AG08396 (cell line): ENCODE results near the gene PLN.

Source experiments
- DNase-seq: peaks from one replicate; pipeline ENCODE4 v3.0.0; 2012; ENCODE audit warnings: low spot score, mixed read lengths

PLN gene

GRCh38 chr6:118537574-118537973, 10.5 kb upstream of the PLN start:
- no peak for DNase-seq

DNA sequence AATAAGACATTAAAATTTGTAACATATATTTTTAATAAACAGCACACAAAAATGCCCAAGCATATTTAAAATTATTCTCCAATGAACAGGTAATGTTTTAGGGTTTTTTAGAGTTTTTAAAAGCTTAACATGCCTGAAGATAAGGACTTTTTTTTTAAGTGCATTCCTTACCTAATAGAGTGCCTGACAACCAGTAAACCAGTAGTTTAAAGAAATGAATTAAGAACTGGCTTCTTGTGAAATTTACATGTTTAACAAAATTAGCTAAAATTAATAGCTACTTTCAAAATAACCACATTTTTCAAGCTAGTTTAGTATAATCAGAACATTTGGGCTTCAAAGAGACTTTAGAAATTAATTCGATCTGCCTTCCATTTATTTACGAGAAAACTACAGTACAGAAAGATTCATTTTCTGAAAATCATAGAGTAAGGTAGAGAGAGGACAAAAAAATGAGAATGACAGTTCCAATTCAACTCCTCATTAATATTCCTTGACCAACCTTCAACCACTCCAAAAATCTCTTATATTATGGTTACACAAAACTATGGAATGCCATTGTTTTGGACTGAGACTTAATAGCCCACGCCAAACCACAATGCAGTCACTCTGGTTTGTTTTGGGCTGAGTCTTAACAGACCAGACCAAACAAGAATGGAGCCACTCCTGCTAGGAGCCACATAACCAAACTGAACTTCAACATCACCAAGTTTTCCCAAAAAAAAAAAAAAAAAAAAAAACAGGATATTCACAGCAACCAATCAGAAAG, 5.7 kb upstream of the PLN start:
- peak; percentile 41 for DNase-seq

GRCh38 chr6:118544105-118544504, 4.0 kb upstream of the PLN start:
- DNase-seq, result no peak

DNA sequence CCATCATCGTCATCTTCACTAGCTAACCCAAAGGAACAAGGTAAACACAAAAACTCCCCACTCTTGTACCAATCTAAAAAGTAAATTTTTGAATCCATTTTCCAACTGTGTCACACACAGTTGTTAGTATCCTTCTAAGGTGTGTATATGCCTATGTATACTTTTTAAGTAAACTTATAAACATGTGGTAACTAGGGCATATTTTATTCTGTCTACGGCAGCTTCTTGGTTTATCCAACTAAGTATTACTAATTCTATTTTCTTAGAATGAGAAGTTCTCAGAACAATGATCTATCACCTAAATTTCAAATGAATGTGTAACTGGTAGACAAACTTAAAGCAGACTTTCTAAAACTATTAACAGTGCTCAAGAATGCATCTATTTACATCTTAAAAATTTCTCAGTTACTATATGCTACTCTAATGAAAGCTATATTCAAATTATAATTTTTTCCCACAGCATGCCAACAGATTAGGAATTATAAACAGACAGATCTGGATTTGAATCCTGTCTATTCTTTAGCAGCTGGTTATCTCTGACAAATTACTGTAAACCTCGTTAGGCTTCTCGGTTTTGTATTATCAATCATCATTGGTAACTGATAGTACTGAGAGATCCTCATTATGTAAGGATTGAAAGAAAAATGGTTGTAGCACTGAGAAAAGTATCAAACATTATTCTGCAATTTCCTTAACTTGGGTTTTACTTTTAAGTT, 1.8 kb upstream of the PLN start:
- no peak for DNase-seq

GRCh38 chr6:118546880-118547218, 1.2 kb upstream of the PLN start:
- DNase-seq, result no peak

GRCh38 chr6:118548613-118549012, 517 bp downstream of the PLN start:
- no peak for DNase-seq

DNA sequence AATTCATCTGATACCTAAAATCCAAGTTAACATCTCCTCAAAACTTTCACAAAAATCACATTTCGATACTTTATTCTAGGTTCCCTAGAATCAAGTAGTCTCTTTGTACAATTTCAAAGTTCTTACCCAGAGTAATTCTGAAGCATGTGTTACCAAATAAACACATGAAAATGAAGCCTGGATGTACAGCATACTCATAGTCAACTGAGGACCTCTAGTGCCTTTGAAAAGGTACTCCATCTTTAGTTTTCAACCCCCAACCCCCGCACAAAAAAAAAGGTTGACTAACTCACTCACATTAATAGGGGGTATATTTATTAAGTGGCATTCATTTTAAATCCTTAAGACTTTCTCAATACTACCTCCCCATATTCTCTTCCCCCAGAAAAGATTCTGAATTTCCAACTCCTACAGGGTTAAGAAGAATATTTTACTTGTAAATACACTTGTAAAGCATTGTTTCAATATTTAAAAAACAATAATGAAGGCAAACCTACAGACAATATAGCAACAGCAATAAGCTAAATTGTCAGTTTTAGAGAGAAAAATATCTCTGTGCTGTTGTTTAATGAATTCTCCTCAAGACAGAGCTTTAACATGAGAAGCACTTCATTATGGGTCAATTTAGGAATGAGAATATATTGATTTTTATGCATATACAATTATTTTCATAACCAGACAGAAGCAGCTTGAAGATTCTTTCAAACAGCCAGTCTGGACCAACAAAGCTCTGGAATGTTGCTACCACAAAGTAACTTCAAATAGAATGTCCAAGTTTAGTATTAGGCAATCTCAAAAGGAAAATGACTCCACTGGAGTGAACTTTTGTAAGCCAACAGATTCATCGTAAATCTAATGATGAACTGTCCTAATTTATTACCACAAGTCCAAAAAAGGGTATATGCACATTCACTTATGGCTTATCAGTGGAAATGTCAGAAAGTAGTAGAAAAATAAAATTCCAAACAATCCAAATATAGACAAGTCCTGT, 3.3 kb downstream of the PLN start:
- DNase-seq, result peak; percentile 9

DNA sequence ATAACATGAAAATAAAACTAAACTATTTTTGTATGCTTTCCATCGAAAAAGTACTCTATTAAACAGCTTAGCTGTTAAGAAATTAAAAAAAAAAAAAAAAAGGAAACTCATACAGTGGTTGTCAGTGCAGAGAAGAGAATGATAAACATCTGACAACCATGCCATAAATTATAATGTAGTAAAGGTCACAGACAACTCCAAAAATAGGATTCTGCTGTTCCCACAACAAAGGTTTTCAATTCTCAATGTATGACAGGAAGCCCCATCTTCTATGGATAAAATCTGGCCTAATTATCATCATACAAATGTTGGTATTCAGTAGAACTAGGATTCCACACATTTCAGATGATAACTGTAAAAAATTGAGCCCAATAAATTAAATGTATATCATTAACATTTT, 5.0 kb downstream of the PLN start:
- no peak for DNase-seq

DNA sequence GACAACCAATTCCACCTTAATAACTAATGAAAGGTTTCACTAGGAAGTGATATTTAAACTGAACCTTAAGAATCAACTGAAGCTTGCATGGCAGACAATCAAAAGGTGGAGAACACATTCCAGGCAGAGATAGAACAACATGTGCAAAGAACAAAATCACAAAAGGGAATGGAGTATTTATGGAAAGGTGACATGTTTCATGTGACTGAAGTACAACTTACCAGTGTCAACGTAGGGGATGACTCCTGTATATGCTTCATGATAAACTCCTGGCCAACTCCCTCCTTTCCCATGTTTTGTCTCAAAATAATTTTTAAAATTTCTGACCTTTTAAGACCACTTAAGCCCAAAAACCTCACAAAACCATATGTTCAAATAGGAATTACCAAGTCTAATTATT, 6.6 kb downstream of the PLN start:
- no peak for DNase-seq

DNA sequence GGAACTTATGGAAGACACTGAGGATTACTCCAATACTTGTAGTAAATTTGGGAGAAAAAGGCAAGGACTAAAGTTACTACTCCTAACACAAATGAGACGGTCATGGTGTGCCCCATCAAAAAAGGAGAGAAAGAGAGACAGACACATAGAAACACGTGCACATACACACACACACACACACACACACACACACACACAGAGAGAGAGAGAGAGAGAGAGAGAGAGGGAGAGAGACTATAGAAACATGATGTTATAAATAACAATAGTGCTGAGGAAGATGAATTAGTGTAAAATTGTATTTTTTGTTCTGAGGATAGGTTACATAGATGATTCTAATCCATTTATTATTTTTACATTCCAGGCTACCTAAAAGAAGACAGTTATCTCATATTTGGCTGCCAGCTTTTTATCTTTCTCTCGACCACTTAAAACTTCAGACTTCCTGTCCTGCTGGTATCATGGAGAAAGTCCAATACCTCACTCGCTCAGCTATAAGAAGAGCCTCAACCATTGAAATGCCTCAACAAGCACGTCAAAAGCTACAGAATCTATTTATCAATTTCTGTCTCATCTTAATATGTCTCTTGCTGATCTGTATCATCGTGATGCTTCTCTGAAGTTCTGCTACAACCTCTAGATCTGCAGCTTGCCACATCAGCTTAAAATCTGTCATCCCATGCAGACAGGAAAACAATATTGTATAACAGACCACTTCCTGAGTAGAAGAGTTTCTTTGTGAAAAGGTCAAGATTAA, 10.5 kb downstream of the PLN start:
- DNase-seq, result no peak

- no peak for DNase-seq
Observed at GRCh38 chr6:118559659-118560058, 11.6 kb downstream of the PLN start.

DNA sequence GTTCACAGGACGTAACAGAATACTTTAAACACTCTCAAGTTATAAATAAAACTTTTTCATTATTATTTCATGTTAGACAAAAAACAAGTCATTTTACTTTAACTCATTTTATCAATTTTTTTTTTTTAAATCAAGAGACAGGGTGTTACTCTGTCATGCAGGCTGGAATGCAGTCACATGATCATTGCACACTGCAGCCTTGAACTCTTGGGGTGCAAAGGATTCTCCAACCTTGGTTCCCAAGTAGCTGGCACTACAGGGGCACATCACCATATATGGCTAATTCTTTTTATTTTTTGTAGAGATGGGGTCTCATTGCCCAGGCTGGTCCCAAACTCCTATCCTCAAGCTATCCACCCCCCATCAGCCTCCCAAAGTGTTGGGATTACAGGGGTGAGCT, 14.2 kb downstream of the PLN start:
- no peak for DNase-seq

GRCh38 chr6:118562959-118563358, 14.9 kb downstream of the PLN start:
- DNase-seq, result peak; percentile 8

DNA sequence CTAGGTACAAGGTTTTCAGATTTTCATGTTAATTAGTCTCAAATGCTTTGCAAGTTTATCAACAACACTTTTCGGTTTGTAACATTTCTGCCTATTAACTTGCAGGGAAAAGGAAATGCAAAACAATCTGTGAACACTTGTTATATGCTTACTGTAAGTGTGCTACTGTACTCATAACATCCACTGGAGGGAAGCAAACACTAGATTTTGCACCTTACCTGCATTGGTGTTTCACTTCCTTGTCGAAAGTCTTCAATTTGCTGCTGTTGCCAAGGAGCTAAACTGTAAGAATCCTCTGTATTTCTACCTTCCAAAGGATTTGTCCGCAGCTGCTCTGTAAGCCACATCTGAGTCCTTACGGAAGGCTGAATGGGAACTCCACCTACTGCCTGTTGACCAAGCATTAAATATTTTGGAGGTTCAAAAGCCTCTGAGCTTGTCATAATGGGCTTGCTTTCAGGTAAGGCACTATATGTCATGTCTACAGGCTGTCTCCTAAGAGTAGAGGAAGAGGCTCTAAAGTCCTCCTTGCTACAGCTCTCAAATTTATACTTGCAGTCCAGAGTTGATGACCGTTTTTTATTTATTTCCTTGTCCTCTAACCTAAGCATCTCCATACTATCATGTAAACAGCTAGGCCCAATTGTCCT, 17.3 kb downstream of the PLN start:
- no peak for DNase-seq

DNA sequence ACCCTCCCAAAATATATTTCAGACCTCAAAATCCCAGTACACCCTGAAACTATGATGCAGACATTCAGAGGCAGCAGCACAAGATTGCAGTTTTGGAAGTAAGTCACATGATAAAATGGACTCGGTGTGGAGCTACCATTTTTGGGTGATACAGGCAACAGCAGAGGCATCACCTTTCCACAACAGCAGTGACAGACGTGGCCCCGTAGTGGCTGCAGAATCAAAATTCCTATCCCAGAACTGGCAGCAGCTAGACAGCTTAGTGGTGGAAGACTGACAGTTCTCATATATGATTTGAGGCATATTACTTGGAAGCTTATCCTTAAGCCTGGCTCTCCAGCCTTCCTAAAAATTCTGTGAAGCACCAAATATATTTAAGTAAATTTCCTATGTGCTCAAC, 19.9 kb downstream of the PLN start:
- no peak for DNase-seq

DNA sequence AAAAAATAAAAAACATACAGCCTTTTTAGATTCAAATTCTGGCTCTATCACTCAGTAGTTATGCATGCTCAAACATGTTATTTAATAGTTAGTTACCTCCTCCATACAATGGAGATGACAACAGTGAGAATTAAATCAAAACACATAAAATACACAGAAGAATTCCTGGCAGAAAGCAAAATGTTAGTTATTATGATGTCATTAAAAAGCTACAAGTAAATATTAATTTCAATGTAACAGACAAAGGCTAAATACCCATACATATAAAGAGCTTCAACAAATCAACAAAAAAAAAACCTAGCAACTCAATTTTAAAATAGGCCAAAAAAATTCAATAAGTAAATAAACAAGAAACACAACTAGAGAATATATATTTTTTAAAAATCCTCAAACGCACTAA, 21.4 kb downstream of the PLN start:
- DNase-seq, result no peak

- DNase-seq, result no peak
Observed at GRCh38 chr6:118571121-118571520, 23.0 kb downstream of the PLN start.

DNA sequence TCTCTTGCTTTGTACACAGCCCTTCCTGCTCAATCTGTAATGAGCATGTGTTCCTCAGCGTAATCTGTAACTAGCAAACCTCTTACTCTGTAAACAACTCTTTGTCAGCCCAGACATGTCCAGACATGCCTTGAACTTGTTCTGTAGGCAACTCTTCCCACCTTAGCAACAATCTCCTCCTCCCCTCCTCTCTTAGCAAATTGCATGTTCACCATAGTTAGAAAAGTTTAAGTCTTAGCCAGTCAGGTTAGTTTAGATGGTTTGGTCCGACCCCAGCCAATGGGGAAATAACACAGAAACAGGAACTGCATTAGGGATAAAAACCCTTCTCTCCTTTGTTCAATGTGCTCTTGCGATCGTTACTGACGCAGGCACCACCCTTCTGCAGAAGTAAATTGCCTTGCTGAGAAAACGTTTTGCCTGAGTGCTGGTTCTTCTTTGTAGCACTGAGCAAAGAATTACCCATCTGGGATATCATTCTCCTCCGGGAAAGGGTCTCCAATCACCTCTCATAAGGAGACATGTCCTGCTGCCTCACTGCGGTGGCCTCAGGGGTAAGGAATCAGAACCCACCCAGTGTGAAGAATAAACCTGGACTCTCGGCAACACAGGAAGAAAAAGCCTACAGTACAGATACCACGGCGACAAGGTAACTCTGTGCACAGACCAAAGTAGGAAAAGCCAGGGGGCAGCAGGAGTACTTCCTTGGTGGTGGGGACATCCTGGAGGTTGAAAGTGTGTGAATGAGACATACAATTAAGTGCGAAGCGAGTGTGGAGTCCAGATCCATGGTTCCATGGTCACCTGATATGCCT, 26.2 kb downstream of the PLN start:
- DNase-seq, result no peak

DNA sequence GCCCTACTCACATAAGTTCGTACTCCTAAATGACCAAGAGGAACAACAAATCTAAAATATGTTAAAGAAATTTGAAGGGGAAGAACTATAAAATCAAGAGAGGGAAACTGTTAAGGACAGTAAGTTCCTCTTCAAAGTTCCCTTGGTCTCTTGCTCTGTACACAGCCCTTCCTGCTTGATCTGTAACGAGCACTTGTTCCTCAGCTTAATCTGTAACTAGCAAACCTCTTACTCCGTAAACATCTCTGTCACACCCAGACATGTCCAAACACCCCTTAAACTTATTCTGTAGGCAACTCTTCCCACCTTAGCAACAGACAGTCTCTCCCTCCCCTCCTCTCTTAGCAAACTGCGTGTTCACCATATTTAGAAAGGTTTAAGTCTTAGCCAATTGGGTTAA, 29.9 kb downstream of the PLN start:
- no peak for DNase-seq

GRCh38 chr6:118578617-118579016, 30.5 kb downstream of the PLN start:
- no peak for DNase-seq

GRCh38 chr6:118579786-118580185, 31.7 kb downstream of the PLN start:
- no peak for DNase-seq
